VCaP (cell line): Measurements from ENCODE around the gene ZSCAN5C.
"Not testable (repeated sequence)": the region's sequence is repeated elsewhere in the genome, so short reads cannot be mapped to it uniquely, and the experiment has no call there.

Experiments used
- H3K27ac ChIP-seq: fragments of 450-650 bp; 2 replicates; pipeline ENCODE4 v1.5.1; 2017
- CTCF ChIP-seq: fragments of 450-650 bp; conservative IDR thresholded peaks from 2 replicates; pipeline ENCODE4 v1.5.1; 2017; ENCODE audit warnings: mild to moderate bottlenecking, moderate library complexity

ZSCAN5C gene

DNA sequence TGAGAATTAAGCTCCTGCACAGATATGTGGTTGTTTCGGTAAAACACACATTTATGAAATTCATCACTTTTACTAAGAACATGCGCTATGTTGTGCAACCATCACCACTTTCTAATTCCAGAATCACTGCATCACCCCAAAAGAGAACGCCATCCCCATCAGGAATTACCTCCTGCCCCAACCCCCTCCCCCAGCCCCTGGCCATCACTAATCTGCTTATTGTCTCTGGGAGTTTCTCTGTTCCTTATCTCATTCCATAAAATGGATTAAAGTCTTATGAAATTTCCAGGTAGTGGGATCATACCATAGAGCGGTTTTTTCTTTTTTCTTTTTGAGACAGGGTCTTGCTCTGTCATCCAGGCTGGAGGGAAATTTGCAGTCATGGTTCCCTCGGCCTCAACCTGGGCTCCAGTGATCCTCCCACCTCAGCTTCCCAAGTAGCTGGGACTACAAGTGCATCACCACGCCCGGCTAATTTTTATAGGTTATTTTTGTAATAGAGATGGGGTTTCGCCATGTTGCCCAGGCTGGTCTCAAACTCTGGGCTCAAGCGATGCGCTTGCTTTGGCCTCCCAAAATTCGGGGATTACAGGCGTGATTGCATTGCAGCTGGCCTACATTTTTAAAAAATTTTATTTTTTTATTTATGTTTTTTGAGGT lies 8.0 kb upstream of the ZSCAN5C start:
- no peak for TF ChIP-seq CTCF
- no peak overlapping the region for H3K27ac ChIP-seq

DNA sequence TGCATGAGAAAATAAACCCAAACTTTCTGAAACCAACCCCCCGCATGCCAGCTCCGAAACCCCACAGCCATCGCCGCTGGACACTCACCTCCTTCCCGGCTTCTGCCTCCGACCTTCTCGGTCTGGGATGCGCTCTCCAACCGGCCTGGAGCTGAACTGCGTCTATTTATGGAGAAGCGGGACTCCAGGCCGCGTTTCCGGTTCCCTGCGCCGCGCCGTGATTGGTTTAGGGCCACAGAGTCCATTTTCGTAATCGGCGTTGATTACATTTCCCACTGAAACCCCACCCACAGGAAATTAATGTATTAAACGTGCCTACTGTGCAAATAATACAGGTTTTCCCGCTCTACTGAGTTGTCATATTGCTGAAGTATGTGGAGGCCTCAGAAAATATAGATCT lies 4.4 kb upstream of the ZSCAN5C start, which contains the start of gene ZSCAN5B:
TSS of gene ZSCAN5B (minus strand) at position 138 of the 400 bp plus-strand sequence. CDS start 4,731 bp downstream, outside the sequence.
- not testable (repeated sequence) for H3K27ac ChIP-seq

- H3K27ac ChIP-seq = no peak overlapping the region
- no peak for TF ChIP-seq CTCF
Measured at GRCh38 chr19:56199687-56200086, 2.4 kb upstream of the ZSCAN5C start.

DNA sequence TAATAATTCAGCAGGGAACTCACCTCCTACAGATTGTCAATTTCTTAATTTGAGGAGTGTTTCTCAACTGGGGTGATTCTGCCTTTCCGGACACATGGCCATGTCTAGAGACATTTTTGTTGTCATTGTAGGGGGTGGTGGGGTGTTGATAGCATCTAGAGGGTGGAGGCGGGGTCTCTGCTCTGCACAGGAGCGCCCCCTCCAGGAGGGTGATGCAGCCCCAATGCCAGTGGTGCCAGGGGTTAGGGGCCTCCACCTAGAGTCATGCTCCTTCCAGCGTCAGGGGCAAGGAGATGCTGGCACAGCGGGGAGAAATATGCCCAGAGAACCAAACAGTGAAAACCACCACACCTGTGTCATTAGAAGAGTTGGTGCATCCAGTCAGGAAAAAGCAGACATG lies 5.5 kb downstream of the ZSCAN5C start:
- H3K27ac ChIP-seq = not testable (repeated sequence)

DNA sequence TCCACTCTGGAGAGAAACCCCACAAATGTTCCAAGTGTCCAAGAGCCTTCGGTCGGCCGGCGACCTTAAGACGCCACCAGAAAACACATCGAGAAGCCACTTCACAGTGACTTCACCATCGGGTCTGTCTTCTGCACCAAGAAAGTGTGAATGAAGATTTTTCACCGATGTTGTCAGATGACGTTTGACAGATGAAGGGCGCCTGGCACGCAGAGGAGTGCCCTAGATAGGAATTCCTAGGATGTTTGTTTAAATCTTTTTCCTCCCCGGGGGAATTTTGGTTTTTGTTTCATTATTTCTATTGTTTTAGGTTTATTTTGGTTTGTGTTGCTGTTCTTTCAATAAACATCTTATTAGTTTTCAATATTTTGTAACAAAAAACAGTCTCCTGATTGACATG lies 7.0 kb downstream of the ZSCAN5C start:
- no peak for TF ChIP-seq CTCF
- no peak overlapping the region for H3K27ac ChIP-seq

- H3K27ac ChIP-seq = not testable (repeated sequence)
Measured at GRCh38 chr19:56210036-56210435, 8.0 kb downstream of the ZSCAN5C start.

DNA sequence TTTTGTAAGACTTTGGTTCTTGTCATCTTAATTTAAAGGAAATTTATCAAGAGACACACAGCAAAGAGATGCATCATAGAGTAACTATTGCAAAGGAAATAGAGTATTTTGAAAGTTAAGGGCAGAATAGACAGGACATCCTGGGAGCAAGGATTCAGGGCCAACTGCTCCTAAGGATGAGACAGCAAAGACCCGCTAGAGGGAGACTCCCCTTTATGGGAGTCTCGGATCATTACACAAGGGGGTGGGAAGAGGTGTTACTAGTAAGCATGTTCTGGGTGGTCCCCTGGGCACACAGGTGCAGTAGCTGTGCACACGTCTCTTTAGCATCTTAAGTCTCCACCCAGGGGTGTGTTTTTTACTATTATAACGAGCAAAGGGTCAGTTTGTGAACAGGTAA lies 9.6 kb downstream of the ZSCAN5C start:
- no peak for TF ChIP-seq CTCF
- H3K27ac ChIP-seq = no peak overlapping the region

GRCh38 chr19:56217039-56217949 lies 15.2 kb downstream of the ZSCAN5C start:
- TF ChIP-seq CTCF = no peak
- no peak overlapping the region for H3K27ac ChIP-seq

DNA sequence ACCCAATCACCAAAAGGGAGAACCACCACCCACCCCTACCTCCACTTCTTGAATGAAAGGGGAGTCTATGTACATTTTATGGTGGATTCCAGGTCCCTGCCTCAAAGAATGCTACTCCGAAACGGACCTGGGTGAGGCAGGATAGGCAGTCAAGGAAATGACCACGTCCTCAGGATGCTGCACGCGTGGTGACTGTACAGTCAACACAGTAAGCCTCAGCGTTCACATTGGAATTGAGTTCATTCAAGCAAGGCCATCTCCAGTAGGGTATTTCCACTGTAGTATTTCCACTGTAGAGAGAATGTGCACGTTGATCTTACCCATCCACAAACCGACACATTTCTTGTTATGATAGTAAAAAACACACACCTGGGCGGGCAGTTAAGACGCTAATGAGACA lies 16.9 kb downstream of the ZSCAN5C start:
- no peak overlapping the region for H3K27ac ChIP-seq
- no peak for TF ChIP-seq CTCF
